GM18520 (cell line): ENCODE measurements around the gene TBCA.

Source experiments
- ATAC-seq: cut with Tn5 transposase; IDR thresholded peaks from one replicate; pipeline ENCODE4 v1.9.1; 2021; ENCODE audit not compliant: unreplicated experiment

The TBCA gene

GRCh38 chr5:77644371-77645157, 131.6 kb downstream of the TBCA start:
- ATAC-seq: no peak

GRCh38 chr5:77643654-77644370, 132.3 kb downstream of the TBCA start:
- no peak for ATAC-seq

- ATAC-seq: no peak
Observed at GRCh38 chr5:77642738-77643653, 133.1 kb downstream of the TBCA start.

- ATAC-seq: no peak
Observed at GRCh38 chr5:77641963-77642737, 134.0 kb downstream of the TBCA start.

DNA sequence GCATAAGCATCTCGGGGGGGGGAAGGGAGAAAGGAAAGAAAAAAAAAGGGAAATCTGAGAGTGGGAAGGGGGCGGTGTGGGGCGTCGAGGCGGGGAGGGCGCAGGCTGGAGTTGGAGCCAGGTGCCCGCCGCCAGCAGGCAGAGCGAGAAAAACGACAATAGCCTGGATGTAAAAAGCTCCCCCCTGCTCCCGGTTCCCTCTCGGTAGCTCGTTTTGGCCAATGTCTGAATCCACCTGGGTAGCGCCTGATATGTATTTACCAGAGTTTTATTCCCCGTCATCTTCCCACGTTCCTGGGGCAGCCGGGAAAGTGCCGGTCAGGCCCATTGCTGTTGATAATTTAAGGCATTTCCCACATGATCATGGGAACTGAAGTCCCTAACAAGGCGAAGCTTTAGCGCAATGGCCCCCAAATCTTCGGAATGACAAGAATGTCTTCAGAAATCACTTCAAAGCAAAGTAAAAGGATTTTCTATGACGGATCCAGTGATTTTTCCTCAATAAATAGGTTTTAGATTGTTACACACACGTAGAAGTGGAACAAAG, 134.7 kb downstream of the TBCA start:
- ATAC-seq: no peak
